ENCODE results near the gene ANK2. TPM values are rescaled to one million over a fixed set of nuclear protein-coding genes. Genes with fewer than 3 reads are reported as not detected.

ANK2 gene
- polyA plus RNA-seq, 1 donor, result 269 TPM

DNA sequence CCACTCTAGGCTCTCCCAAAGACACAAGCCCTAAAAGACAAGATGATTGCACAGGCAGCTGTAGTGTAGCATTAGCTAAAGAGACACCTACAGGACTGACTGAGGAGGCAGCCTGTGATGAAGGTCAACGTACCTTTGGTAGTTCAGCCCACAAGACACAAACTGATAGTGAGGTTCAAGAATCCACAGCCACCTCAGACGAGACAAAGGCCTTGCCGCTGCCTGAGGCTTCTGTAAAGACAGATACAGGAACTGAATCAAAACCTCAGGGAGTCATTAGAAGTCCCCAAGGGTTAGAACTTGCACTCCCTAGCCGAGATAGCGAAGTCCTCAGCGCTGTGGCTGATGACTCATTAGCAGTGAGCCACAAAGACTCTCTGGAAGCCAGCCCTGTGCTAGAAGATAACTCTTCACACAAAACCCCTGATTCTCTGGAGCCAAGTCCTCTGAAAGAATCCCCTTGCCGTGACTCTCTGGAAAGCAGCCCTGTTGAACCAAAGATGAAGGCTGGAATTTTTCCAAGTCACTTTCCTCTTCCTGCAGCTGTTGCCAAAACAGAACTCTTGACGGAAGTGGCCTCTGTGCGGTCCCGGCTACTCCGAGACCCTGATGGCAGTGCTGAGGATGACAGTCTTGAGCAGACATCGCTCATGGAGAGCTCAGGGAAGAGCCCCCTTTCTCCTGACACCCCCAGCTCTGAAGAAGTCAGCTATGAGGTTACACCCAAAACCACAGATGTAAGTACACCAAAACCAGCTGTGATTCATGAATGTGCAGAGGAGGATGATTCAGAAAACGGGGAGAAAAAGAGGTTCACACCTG lies 306.3 kb downstream of the ANK2 start:
- DNase-seq, result no peak

DNA sequence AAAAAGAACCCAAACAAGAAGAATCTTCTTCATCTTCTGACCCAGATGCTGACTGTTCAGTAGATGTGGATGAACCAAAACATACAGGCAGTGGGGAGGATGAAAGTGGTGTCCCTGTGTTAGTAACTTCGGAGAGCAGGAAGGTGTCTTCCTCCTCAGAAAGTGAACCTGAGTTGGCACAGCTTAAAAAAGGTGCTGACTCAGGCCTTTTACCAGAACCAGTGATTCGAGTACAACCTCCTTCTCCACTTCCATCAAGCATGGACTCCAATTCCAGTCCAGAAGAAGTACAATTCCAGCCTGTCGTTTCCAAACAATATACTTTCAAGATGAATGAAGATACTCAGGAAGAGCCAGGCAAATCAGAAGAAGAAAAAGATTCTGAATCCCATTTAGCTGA lies 307.0 kb downstream of the ANK2 start:
- no peak for DNase-seq

DNA sequence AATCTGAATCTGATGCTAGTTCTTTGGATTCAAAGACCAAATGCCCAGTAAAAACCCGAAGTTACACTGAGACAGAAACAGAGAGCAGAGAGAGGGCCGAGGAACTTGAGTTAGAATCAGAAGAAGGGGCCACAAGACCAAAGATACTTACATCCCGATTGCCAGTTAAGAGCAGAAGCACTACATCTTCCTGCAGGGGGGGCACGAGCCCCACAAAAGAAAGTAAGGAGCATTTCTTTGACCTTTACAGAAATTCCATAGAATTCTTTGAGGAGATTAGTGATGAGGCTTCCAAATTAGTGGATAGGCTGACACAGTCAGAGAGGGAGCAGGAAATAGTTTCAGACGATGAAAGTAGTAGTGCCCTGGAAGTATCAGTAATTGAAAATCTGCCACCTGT lies 309.3 kb downstream of the ANK2 start:
- DNase-seq, result no peak

DNA sequence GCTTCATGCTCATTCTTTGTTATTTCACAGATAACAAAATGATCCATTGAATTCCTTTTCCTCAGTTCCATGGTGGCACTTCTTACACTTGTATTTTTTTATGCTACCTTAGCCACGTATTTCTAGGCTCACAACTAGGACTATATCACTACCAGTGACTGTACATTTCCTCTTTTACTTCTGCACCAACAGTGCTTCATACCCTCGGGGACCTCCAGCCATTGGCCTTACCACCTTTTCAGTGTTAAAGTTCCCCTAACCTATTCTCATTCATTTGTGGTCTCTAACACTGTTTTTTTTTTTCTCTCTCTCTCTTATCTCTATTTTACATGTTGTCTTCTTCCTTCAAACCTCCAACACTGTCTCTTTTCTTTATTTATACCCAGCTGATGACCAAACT lies 315.9 kb downstream of the ANK2 start:
- DNase-seq, result no peak

DNA sequence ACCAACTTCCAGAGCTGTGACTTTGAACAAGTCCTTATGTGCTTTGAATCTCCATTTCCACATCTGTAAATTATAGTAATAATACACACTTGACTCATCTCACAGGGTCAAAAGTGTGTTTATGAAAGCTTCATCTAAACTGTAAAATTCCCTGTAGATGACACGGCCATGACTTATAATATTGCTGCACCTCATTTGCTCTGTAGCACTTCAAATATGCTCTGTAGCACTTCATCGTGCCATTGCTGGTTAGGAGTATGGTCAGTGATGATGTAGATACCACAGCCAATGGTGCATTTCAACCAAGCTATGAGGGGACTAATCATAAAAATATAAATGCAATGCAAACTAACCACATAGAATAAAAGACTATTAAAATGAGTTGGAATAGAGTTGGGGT lies 318.6 kb downstream of the ANK2 start:
- no peak for DNase-seq

DNA sequence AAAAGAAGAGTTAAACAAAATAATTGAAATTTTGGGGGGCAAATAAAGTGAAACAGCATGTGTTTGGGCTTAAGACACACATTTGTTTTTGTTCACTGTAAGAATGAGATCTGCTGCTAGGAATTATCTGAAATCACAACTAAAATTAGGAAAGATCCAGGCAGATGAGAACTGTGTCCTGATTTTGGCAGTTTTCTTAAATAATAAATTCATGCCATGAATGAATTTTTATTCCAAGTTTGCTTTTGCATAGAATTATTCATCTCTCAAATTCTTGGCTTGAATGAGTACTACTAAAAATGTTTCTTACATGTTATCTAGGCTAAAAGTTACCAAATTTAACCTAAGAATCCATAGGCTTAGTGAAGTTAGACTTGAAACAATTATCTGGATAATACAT lies 321.7 kb downstream of the ANK2 start:
- no peak for DNase-seq

DNA sequence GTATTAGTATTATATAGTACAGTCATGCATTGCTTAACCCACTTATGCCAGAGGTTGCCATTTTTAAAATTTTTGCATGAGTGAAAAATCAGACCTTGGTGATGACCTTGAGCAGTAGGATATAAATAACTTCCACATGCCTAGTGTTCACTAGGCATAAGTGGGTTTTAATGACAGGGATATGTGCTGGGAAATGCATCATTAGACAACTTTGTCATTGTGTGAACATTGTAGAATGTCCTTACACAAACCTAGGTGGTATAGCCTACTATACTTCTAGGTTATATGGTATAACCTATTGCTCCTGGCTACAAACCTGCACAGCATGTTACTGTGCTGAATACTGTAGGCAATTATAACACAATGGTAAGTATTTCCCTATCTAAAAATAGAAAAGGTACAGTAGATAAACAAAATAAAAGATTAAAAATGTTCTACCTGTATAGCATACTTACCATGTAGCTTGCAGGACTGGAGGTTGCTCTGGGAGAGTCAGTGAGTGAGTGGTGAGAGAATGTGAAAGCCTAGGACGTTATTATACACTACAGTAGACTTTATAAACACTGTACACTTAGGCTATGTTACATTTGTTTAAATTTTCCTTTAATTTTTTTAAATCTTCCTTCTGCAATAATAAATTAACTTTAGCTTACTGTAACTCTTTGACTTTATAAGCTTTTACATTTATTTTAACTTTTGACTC lies 326.7 kb downstream of the ANK2 start:
- DNase-seq, result no peak

DNA sequence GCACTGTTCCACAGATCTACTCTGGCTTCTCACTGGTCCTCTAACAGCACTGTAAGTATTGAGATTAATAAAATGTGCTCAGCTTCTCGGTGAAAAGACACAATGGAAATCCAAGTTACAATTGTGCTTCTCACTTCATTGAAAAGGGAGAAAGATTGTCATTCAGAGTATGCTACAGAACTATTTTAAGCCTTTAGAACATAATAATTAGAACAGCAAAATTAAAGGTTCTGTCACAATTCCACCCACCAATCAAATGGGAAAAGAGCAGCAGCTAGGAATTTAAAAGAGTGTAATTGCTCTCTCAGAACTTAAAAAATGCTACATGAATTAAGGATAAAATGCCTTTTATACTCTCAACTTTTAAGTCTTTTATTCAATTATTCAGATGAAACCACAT lies 329.4 kb downstream of the ANK2 start:
- no peak for DNase-seq

DNA sequence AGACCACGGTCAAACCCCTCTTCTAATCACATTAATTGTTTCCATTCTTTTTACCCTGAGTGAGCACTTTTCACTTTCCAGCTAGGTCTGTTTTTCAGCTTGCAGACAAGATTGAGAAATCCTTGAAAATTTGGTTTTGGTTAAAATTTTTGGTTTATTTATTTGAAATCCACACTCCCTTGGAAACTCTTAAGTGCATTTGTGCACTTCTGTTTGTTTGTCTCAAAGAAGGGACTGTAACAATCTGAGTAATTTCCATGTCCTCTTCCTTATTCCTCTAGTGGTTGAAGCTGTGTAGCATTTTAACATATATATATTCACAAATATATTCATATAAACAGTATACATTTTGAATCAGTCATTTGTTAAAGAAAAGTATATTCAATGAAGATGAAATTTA lies 333.3 kb downstream of the ANK2 start:
- DNase-seq, result no peak

DNA sequence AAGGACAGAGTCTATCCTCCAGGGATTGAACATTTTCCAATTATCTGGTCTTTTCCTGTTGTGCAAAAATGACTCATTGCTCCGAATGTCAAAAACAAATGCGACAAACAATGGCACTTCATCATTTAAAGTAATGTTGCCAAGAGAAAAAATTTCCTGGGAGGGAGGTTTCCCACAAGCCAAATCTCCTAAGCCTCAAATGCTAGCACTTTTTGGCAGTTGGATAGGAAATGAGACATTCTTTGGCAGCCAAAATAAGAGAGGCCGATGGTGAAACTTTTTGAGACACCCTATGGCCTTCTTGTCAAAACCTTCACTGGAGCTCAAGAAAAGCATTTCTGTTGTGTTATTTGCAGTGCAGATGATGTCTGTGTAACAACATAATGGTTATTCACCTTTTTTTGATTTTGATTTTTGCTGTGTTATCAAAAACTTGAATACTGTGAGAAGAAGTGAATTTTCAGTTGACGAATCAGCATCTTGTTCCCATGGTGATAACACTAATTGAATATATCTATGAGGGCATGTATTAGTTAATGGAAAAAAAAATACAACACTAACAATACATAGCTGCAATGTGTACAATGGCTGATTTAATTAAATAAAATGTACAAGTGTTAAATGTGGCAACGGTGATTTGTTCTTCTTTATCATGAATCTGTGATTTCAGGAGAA lies 333.8 kb downstream of the ANK2 start:
- DNase-seq, result peak; percentile 69

DNA sequence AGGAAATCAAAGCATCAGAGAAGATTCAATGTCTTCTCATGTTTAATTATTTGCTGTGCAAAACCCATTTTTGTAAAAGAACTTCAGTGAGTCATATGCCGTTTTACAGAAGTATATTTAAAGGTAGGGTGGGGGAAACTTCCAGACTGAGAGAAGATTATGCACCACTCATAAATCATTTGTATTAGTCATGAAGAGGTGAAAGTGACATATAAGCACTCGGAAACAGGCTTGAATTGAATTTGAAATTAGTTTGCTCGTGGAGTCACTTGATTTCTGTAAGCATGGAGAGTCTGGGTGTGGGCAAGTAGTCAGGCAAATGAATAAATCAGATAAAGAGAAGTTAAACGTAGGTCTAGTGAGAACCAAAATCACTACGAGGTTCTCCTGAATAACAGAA lies 335.1 kb downstream of the ANK2 start:
- no peak for DNase-seq

DNA sequence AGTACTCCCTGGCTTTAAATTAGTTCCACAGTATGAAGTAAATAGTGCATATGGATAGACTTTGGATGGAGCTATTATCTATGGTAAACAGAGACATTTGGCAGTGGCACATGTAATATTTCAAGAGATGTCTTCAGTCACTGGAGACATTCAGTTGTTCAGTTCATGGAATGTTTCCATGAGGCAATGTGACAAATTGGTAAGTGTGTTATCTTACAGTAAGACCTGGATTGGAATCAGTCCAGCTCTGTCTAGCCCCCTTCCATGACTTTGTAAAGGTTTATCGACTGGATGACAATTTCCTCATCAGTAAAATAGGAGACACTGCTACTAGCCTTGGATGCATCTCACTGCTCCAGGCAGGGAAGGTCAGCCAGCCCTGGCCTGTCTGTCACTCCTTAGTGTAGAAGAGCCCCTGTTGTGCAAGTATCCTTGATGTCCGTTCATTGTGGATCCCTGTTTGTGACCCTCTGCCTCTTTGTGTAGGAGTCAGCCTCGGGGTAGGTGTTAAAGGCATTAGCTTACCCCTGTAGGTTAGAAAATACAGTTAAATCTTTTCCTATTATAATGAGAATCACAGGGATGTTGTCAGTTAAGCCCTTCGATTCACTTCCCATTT lies 335.9 kb downstream of the ANK2 start:
- DNase-seq, result no peak

DNA sequence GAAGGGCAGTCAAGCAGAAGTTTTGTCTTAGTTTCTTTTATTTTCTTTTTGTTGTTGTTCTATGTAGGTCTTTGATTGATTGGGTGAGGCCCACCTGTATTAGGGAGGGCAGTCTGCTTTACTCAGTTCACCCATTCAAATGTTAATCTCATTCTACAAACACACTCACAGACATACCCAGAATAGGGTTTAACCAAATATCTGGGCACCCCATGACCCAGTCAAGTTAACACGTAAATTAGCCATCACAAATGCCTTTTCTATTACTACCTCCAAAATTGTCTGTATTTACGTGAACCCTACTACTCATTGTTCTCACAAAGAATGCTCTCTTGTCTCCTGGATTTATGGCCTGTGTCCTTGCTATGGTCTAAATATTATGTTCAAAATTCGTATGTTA lies 339.7 kb downstream of the ANK2 start:
- no peak for DNase-seq

DNA sequence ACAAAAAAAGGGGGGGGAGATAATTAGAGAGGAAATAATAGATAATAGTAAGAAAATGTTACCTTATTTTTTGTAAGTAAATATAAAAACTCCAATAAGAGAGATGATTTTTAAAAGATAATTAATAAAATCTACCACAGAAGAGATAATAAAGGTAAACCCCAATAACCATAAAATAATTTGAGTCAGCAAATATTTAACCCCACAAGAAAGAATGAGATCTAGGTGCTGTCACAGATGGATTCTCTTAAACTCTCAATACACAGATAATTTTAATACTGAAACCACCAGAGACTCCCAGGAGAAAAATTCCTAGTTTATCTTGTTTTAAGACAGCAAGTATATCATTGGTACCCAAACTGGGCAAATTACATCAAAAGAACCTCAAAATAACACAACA lies 341.4 kb downstream of the ANK2 start:
- DNase-seq, result no peak

DNA sequence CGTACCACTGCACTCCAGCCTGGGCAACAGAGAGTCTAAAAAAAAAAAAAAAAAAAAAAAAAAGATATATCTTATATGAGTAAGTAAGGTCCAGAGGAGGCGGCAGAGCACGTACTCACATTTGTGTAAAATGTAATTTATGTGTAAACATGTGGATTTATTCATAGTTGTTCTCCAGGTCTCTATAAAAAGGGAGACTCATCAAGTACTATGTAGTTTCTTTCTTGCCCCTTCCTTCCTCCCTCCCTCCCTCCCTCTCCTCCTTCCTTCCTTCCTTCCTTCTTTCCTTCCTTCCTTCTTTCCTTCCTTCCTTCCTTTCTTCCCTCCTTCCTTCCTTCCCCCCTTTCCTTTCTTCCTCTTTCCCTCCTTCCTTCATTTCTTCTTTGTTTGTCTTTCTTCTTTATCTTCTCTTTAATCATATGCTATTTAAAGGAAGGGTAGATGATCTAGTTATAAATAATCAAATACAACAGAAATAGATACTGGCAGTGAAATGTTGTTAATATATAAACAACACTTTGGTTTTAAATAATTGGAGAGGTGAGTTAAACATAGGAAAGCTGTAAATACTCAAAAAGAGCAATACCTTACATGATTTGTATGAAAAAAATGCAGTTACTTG lies 344.8 kb downstream of the ANK2 start:
- no peak for DNase-seq

DNA sequence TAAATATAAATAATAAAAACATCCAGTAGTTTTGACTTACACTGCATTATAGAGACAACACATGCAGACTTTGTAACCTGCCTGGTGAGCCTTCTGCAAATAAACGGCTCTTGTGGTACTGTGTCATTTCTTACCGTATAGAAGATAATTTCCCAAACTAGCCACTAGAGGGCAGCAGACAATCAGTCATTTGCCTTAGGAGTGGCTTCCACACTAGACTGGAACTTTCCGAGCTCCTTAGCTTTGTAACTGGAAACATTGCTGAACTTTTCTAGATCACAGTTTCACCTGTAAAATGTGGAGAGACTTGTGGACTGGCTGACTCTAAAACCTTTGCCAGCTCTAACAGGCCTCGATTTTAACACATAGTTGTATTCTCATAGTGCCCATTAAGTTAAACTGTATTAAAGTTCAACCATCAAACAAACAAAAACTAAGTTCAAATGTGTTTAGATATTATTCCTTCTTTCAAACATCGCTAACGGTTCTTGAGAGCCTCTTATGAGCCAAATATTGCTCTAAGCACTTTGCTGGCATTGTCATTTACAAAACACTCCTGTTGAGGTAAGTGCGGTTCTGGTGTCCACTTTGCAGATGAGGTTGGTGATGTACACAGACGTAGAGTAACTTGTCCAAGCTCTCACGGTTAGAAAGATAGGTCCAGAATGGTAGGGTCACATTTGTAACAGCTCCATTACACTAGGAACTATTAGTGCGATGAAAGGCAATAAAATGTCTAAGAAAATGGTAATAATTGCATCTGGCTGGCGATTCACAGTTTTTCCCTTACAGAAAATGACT lies 345.5 kb downstream of the ANK2 start:
- DNase-seq, result peak; percentile 86

DNA sequence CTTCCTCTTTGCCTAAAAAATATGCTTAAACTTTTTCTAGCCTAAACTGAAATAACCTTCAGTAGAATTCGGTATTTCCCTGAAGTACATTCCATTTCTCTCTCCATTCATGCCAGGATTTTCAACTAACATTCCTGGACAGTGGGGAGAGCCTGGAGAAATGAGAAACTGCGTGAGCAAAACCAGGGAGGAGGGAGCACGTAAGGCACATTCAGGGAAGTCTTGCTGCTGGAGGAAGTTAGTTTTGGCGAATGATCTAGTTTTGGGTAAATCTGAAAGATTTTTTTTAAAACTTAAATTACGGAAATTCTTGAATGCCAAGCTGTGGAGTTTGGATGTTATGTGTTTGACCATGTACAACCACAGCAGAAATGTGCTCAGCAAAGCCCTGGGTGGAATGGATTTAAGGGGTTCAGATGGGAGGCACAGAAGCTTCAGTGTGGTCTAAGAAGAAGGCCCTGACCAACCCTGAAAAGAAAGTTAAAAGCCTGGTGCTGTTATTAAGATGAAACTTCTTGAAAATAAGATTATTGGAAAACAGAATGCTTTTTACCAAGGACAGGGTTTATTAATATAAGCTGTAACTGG lies 347.8 kb downstream of the ANK2 start:
- peak; percentile 63 for DNase-seq

DNA sequence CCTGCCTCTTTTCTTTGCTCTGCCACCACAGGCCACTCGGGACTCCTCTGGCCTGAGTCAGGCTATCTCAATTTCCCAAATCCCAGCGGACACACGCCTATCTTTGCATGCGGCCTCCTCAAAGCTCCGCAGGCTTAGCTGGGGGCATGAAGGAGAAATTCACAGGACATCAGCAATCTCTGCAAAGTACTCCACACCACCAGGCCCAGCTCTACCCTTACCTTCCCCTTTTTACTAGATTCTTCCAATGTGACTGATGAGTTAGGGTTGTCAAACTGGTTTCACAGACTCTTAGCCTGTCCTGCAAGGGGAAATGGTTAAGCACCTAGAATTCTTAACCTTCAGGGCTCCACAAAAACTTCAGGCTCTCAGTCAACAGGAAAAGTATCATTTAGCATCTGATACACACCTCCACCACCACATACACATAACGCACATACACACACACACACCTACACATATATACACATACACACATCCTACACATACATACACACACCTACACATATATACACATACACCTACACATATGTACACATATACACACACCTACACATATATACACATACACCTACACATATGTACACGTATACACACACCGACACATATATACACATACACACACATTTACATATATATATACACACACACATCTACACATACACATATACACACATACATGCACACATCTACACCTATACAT lies 349.1 kb downstream of the ANK2 start:
- DNase-seq, result no peak

DNA sequence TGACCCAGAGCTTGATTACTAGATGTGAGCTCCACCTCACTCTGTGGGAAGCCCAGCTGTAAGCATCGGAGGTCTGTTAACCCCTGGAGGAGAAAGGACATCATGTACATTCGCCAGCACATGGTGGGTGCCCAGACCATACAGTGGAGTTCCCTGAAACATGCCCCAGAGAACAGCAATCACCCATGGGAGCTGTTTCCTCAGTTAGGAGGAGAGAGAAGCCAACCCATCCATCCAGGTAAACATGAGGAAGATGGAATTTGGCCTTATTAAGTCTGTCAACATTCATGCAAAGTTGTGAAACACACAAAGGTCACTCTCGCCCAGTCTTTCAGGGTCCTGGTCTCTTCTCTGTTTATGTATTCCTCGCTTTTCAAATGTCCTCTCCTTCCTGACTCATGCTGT lies 354.7 kb downstream of the ANK2 start:
- DNase-seq, result no peak

DNA sequence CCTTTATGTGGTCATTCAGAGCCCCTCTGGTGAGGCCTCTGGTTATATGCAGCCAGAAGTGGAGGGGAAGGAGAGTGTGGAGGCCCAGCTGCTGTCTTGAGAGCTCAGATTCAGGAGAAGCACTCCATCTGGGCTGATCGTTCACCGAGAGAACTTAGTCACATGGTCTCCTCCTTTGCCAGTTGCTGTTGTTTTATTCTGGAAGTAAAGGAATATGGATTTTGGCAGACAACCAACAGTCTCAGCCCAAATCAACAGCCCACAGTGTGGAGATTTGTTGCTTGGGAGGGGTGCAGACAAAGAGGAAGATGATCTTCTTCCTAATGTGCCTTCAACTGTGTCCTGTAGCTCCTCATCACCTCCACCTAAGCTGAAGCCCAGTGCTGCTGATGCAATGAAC lies 355.4 kb downstream of the ANK2 start:
- DNase-seq, result no peak
